Parathyroid adenoma (tissue), 2 donors: ENCODE measurements around the gene ZNHIT1.
A peak's percentile ranks its signal among the peaks of the same experiment; 100 is the strongest.

ENCODE experiments used
- H2AFZ ChIP-seq: fragments of 300-600 bp; sonication (generic); one replicate; pipeline ENCODE4 v1.7.0; 2017; ENCODE audit warnings: antibody characterized with exemption, mild to moderate bottlenecking
- H3K27ac ChIP-seq: fragments of 300-600 bp; sonication (generic); one replicate; pipeline ENCODE4 v1.7.0; 2017
- H3K27me3 ChIP-seq: fragments of 300-600 bp; sonication (generic); one replicate; pipeline ENCODE4 v1.7.0; 2017; ENCODE audit warnings: low read length; ENCODE audit not compliant: control insufficient read depth, insufficient read depth
- H3K36me3 ChIP-seq: fragments of 300-600 bp; sonication (generic); one replicate; pipeline ENCODE4 v1.7.0; 2017; ENCODE audit warnings: low read length; ENCODE audit not compliant: control insufficient read depth, insufficient read depth
- H3K4me1 ChIP-seq: fragments of 300-600 bp; sonication (generic); one replicate; pipeline ENCODE4 v1.7.0; 2017; ENCODE audit warnings: control low read depth
- H3K4me2 ChIP-seq: fragments of 300-600 bp; sonication (generic); one replicate; pipeline ENCODE4 v1.7.0; 2017; ENCODE audit warnings: low read length
- H3K4me3 ChIP-seq: fragments of 300-600 bp; sonication (generic); one replicate; pipeline ENCODE4 v1.7.0; 2017; ENCODE audit warnings: low read depth, low read length
- H3K79me2 ChIP-seq: fragments of 300-600 bp; sonication (generic); one replicate; pipeline ENCODE4 v1.7.0; 2017; ENCODE audit warnings: control low read depth
- H3K9ac ChIP-seq: fragments of 300-600 bp; sonication (generic); one replicate; pipeline ENCODE4 v1.7.0; 2017; ENCODE audit warnings: mild to moderate bottlenecking
- H3K9me3 ChIP-seq: fragments of 300-600 bp; sonication (generic); one replicate; pipeline ENCODE4 v1.7.0; 2017; ENCODE audit warnings: low read length; ENCODE audit not compliant: control insufficient read depth
- CTCF ChIP-seq: fragments of 300-600 bp; sonication (generic); IDR thresholded peaks from one replicate; pipeline ENCODE4 v1.7.0; 2017; ENCODE audit warnings: antibody characterized with exemption, mild to moderate bottlenecking
- donor health status: primary hyperparathyroidism.

The ZNHIT1 gene

GRCh38 chr7:101173752-101174244 is 44.2 kb upstream of the ZNHIT1 start:
- Histone ChIP-seq H3K27me3 (peaks cover 34% of the 10 kb centered on the region), H3K9ac (no peak overlapping the region), H3K27ac (no peak overlapping the region), H2AFZ (peak overlapping the region; percentile 36), H3K4me3 (no peak overlapping the region), H3K9me3 (no peaks in the 10 kb centered on the region), H3K4me1 (peaks cover 12% of the 10 kb centered on the region), H3K4me2 (no peak overlapping the region), H3K36me3 (no peaks in the 10 kb centered on the region), H3K79me2 (no peaks in the 10 kb centered on the region)
- no peak for TF ChIP-seq CTCF

GRCh38 chr7:101174322-101174854 is 43.6 kb upstream of the ZNHIT1 start:
- Histone ChIP-seq H2AFZ (no peak overlapping the region), H3K9me3 (no peaks in the 10 kb centered on the region), H3K9ac (no peak overlapping the region), H3K4me2 (no peak overlapping the region), H3K27me3 (peaks cover 34% of the 10 kb centered on the region), H3K27ac (no peak overlapping the region), H3K36me3 (no peaks in the 10 kb centered on the region), H3K4me1 (peaks cover 12% of the 10 kb centered on the region), H3K79me2 (no peaks in the 10 kb centered on the region), H3K4me3 (no peak overlapping the region)
- no peak for TF ChIP-seq CTCF

- H3K79me2 ChIP-seq, result no peaks in the 10 kb centered on the region
- no peak overlapping the region for H3K4me2 ChIP-seq
- H3K9ac ChIP-seq, result no peak overlapping the region
- peaks cover 9% of the 10 kb centered on the region for H3K4me1 ChIP-seq
- peaks cover 32% of the 10 kb centered on the region for H3K27me3 ChIP-seq
- H3K36me3 ChIP-seq, result no peaks in the 10 kb centered on the region
- no peak overlapping the region for H2AFZ ChIP-seq
- H3K9me3 ChIP-seq, result no peaks in the 10 kb centered on the region
- H3K4me3 ChIP-seq, result no peak overlapping the region
- no peak overlapping the region for H3K27ac ChIP-seq
- TF ChIP-seq CTCF, result no peak
These were observed 42.3 kb upstream of the ZNHIT1 start for GRCh38 chr7:101175664-101176063.

- no peak for TF ChIP-seq CTCF
These were observed 40.3 kb upstream of the ZNHIT1 start for GRCh38 chr7:101177644-101178043.

GRCh38 chr7:101179117-101179516 is 38.8 kb upstream of the ZNHIT1 start:
- Histone ChIP-seq H3K79me2 (no peaks in the 10 kb centered on the region), H3K4me1 (no peaks in the 10 kb centered on the region), H3K4me3 (peak overlapping the region; percentile 31), H3K9me3 (no peaks in the 10 kb centered on the region), H3K9ac (no peak overlapping the region), H3K36me3 (no peaks in the 10 kb centered on the region), H3K27me3 (peaks cover 5% of the 10 kb centered on the region), H3K27ac (no peak overlapping the region), H3K4me2 (peak overlapping the region; percentile 55), H2AFZ (no peak overlapping the region)
- TF ChIP-seq CTCF, result no peak

More at GRCh38 chr7:101177644-101178043, 40.3 kb upstream of the ZNHIT1 start:
- H3K9me3 ChIP-seq, result no peaks in the 10 kb centered on the region
- H3K36me3 ChIP-seq, result no peaks in the 10 kb centered on the region
- peaks cover 14% of the 10 kb centered on the region for H3K27me3 ChIP-seq
- H3K9ac ChIP-seq, result no peak overlapping the region
- H3K4me1 ChIP-seq, result peaks cover under 1% of the 10 kb centered on the region
- no peak overlapping the region for H3K4me2 ChIP-seq
- no peak overlapping the region for H2AFZ ChIP-seq
- H3K79me2 ChIP-seq, result no peaks in the 10 kb centered on the region
- no peak overlapping the region for H3K4me3 ChIP-seq
- no peak overlapping the region for H3K27ac ChIP-seq
